ENCODE measurements around the gene PAN2. TPM values are rescaled to one million over a fixed set of nuclear protein-coding genes. Genes with fewer than 3 reads are reported as not detected.

PAN2 gene
- total RNA-seq, 1 experiment from 2014 or later = 35.4 TPM

GRCh38 chr12:56296295-56296694 is 37.5 kb downstream of the PAN2 start:
- H3K27me3 Mint-ChIP-seq (ENCODE audit: low read depth) = no peaks in the 10 kb centered on the region
- Histone ChIP-seq H3K27me3 (ENCODE audit: insufficient read depth, low read length) (no peaks in the 10 kb centered on the region), H4K20me1 (ENCODE audit: control insufficient read depth, insufficient read depth, insufficient read length) (no peaks in the 10 kb centered on the region), H2BK20ac (ENCODE audit: low read depth, low read length, poor library complexity, severe bottlenecking) (no peak overlapping the region), H4K91ac (ENCODE audit: insufficient read length, low read depth, low read length) (no peak overlapping the region), H3K56ac (ENCODE audit: insufficient read length, low read depth, low read length) (no peak overlapping the region), H3K14ac (ENCODE audit: insufficient read depth, low read length) (no peak overlapping the region), H4K5ac (ENCODE audit: insufficient read length, low read depth, low read length) (no peak overlapping the region), H2BK5ac (ENCODE audit: insufficient read length, low read length) (no peak overlapping the region), H4K8ac (replicated peaks; ENCODE audit: insufficient read length, low read depth, low read length) (no peak overlapping the region), H3K23ac (ENCODE audit: insufficient read length, low read depth, low read length) (no peak overlapping the region), H2AK5ac (ENCODE audit: insufficient read length, low read length) (no peak overlapping the region), H3K4me1 (ENCODE audit: insufficient read depth, low read length) (no peaks in the 10 kb centered on the region; the same call in 1 of the 2 replicates), H3K27ac (ENCODE audit: insufficient read length, low read depth, low read length) (no peak overlapping the region), H3K4me2 (ENCODE audit: insufficient read depth, insufficient read length, low read length) (no peak overlapping the region), H3K23me2 (ENCODE audit: insufficient read length, low read depth, low read length, poor library complexity, severe bottlenecking) (peaks cover 11% of the 10 kb centered on the region), H3K4ac (ENCODE audit: low read depth, low read length) (no peak overlapping the region), H2BK12ac (ENCODE audit: insufficient read length, low read depth, low read length) (no peak overlapping the region), H3K18ac (ENCODE audit: insufficient read length, low read depth, low read length) (no peak overlapping the region), H3T11ph (ENCODE audit: low read length) (no peak overlapping the region), H2AFZ (ENCODE audit: low read length) (no peak overlapping the region), H2BK15ac (ENCODE audit: low read depth, low read length) (no peak overlapping the region), H3K9ac (ENCODE audit: extremely low read depth, insufficient read length, low read length) (no peak overlapping the region), H3K79me2 (ENCODE audit: insufficient read depth, low read length) (peaks cover 19% of the 10 kb centered on the region; the same call in 1 of the 2 replicates), H3K79me1 (ENCODE audit: insufficient read depth, low read depth, low read length, poor library complexity, severe bottlenecking) (peaks cover 15% of the 10 kb centered on the region), H3K9me3 (ENCODE audit: control insufficient read depth, low read depth, low read length) (no peaks in the 10 kb centered on the region), H2BK120ac (ENCODE audit: low read depth, low read length, poor library complexity, severe bottlenecking) (no peak overlapping the region)
- TF ChIP-seq CTCF (conservative IDR thresholded peaks at IDR 0.05) = no peak
- H3K4me1 Mint-ChIP-seq = peaks cover 15 to 17% of the 10 kb centered on the region in 2 experiments
- H3K9me3 Mint-ChIP-seq = no peaks in the 10 kb centered on the region
- H3K4me3 Mint-ChIP-seq = no peak overlapping the region
- DNase-seq = no peak
- H3K27ac Mint-ChIP-seq = peak overlapping the region in 1 of 3 experiments; percentile 85; a peak in 3 of 7 replicates
- no CpG with 5 or more reads among the region's 5 CpGs for WGBS (ENCODE audit: extremely low coverage, insufficient read length, low lambda C conversion rate)
- H3K36me3 Mint-ChIP-seq (ENCODE audit: insufficient read depth in 1 of 3, low read depth in 3 of 3) = peaks cover 6 to 42% (median 14%) of the 10 kb centered on the region in 3 experiments

Measured in H9 (cell line).